WERI-Rb-1 (cell line): ENCODE measurements around the gene TET1.

Experiments used
- DNase-seq: peaks from one replicate; pipeline ENCODE4 v3.0.0-alpha.2; 2020
- H3K27ac ChIP-seq: fragments of 250-450 bp; sonication (Bioruptor Pico); 2 replicates; pipeline ENCODE4 v1.5.1; 2020; ENCODE audit warnings: mild to moderate bottlenecking, moderate library complexity
- H3K27me3 ChIP-seq: fragments of 250-450 bp; sonication (Bioruptor Pico); 2 replicates; pipeline ENCODE4 v1.5.1; 2021; ENCODE audit warnings: mild to moderate bottlenecking, low read depth, moderate library complexity; ENCODE audit not compliant: insufficient read depth, severe bottlenecking
- H3K36me3 ChIP-seq: fragments of 250-450 bp; sonication (Bioruptor Pico); 2 replicates; pipeline ENCODE4 v1.5.1; 2020; ENCODE audit warnings: mild to moderate bottlenecking, moderate library complexity
- H3K4me3 ChIP-seq: 2 replicates; pipeline ENCODE4 v1.5.1; 2011; ENCODE audit warnings: low read depth, mild to moderate bottlenecking, control low read depth, low read length
- H3K9me3 ChIP-seq: fragments of 250-450 bp; sonication (Bioruptor Pico); 2 replicates; pipeline ENCODE4 v1.5.1; 2021; ENCODE audit warnings: mild to moderate bottlenecking, moderate library complexity; ENCODE audit not compliant: severe bottlenecking
- TF ChIP-seq, protein P1 (sequence below): IDR thresholded peaks from 2 replicates; pipeline ENCODE4 v1.5.1; 2011; ENCODE audit warnings: low read depth, mild to moderate bottlenecking, control low read depth, inconsistent platforms, low read length

Gene TET1

DNA sequence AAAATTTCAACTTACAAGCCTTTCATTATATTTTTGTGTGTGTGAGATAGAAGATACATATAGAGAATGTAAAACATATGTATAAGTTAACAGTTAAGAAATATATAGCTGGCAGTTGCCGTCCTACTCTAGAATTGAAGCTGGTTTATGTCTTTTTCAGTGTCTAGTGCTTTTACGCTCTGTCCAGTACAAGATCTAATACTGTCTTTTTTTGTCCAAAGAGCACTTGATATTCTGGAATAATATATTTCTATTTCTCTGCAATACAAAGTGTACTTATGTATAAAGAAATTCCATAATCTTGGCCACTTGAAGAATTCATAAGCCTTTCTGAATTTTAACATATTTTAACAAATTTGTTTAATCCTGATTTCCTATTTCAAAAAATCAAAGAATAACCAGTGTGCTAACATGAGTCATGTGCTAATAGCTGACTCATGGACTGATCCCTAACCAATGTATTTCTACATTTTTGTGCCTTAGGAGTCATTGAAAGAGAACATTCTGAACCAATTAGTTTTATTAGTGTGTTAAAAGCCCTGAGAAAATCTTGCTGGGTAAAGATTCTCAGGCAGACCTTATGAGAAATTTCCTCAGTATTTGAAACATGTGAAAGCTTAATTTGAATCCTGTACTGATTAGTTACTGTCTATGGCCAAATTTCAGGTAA is 87.7 kb downstream of the TET1 start:
- Histone ChIP-seq H3K27ac (no peak overlapping the region), H3K9me3 (no peaks in the 10 kb centered on the region), H3K27me3 (no peaks in the 10 kb centered on the region), H3K36me3 (peaks cover 35% of the 10 kb centered on the region), H3K4me3 (no peak overlapping the region)
- DNase-seq = no peak
- TF ChIP-seq, protein P1, sequence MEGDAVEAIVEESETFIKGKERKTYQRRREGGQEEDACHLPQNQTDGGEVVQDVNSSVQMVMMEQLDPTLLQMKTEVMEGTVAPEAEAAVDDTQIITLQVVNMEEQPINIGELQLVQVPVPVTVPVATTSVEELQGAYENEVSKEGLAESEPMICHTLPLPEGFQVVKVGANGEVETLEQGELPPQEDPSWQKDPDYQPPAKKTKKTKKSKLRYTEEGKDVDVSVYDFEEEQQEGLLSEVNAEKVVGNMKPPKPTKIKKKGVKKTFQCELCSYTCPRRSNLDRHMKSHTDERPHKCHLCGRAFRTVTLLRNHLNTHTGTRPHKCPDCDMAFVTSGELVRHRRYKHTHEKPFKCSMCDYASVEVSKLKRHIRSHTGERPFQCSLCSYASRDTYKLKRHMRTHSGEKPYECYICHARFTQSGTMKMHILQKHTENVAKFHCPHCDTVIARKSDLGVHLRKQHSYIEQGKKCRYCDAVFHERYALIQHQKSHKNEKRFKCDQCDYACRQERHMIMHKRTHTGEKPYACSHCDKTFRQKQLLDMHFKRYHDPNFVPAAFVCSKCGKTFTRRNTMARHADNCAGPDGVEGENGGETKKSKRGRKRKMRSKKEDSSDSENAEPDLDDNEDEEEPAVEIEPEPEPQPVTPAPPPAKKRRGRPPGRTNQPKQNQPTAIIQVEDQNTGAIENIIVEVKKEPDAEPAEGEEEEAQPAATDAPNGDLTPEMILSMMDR = no peak

GRCh38 chr10:68655620-68656126 is 95.5 kb downstream of the TET1 start:
- Histone ChIP-seq H3K27ac (no peak overlapping the region), H3K4me3 (no peak overlapping the region), H3K27me3 (no peaks in the 10 kb centered on the region), H3K36me3 (peaks cover 7% of the 10 kb centered on the region), H3K9me3 (peaks cover 3% of the 10 kb centered on the region)
- no peak for DNase-seq
- TF ChIP-seq, protein P1 = no peak

GRCh38 chr10:68665841-68666240 is 105.7 kb downstream of the TET1 start:
- TF ChIP-seq, protein P1 = no peak
- Histone ChIP-seq H3K27ac (no peak overlapping the region), H3K36me3 (peaks cover 15% of the 10 kb centered on the region), H3K4me3 (no peak overlapping the region), H3K9me3 (no peaks in the 10 kb centered on the region), H3K27me3 (no peaks in the 10 kb centered on the region)
- DNase-seq = no peak

GRCh38 chr10:68666280-68666760 is 106.2 kb downstream of the TET1 start:
- no peaks in the 10 kb centered on the region for H3K9me3 ChIP-seq
- TF ChIP-seq, protein P1 = no peak
- no peak overlapping the region for H3K4me3 ChIP-seq
- DNase-seq = no peak
- H3K27me3 ChIP-seq = no peaks in the 10 kb centered on the region
- H3K36me3 ChIP-seq = peaks cover 18% of the 10 kb centered on the region
- no peak overlapping the region for H3K27ac ChIP-seq

DNA sequence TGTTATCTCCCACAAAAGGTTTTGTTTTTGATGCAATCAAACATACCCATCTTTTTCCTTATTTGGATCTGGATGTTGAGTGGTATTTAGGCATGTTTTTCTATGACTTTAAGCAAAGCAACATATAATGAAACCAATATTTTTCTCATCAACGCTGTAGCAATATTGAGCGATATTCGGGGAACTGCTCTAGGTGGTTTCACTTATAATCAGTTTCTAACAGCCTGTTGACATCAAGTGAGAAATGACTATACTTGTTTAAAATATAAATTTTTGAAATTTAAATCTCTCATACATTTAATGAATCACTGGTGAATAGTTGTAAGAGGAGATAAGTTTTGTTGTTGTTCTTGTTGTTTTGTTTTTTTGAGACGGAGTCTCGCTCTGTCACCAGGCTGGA is 108.1 kb downstream of the TET1 start:
- peaks cover 25% of the 10 kb centered on the region for H3K36me3 ChIP-seq
- H3K27me3 ChIP-seq = no peaks in the 10 kb centered on the region

More for the DNA sequence above, 108.1 kb downstream of the TET1 start:
- TF ChIP-seq, protein P1 = no peak
- H3K27ac ChIP-seq = no peak overlapping the region
- no peak overlapping the region for H3K4me3 ChIP-seq
- H3K9me3 ChIP-seq = no peaks in the 10 kb centered on the region
- DNase-seq = no peak
